PC-9 (cell line): ENCODE measurements around the gene SRSF1. TPM values are rescaled to one million over a fixed set of nuclear protein-coding genes. Genes with fewer than 3 reads are reported as not detected.

Experiments
- BruUV-seq: library from RNA; stranded (reverse); fragments of 400-500 nt; replicated peaks from 2 replicates; lab custom pipeline; 2021; lab: Mats Ljungman, UMichigan
- CTCF ChIA-PET: fragments of 300-600 bp; sonication (Branson Sonifier 250); formaldehyde crosslinking; loops from one replicate; lab custom pipeline; 2022; ENCODE audit warnings: antibody characterized with exemption; lab: Charles Lee
- POLR2A ChIA-PET: fragments of 300-600 bp; sonication (Branson Sonifier 250); formaldehyde crosslinking; loops from one replicate; lab custom pipeline; 2022; ENCODE audit warnings: antibody characterized with exemption; ENCODE audit not compliant: unreplicated experiment; lab: Charles Lee
- DNase-seq, 2 experiments: peaks; one replicate each; pipeline versions ENCODE4 v3.0.0 to v3.0.0-alpha.2; 2015 to 2022; ENCODE audit warnings: mixed read lengths in 1 of 2
- H2AFZ ChIP-seq: fragments of 200-600 bp; sonication (generic); 2 replicates; pipeline ENCODE4 v1.8.1; 2017; ENCODE audit warnings: antibody characterized with exemption
- H3F3A ChIP-seq: fragments of 200-600 bp; sonication (generic); 2 replicates; pipeline ENCODE4 v1.8.1; 2017; ENCODE audit warnings: antibody characterized with exemption, mild to moderate bottlenecking, low read depth; ENCODE audit not compliant: insufficient read depth
- H3K27ac ChIP-seq: fragments of 200-600 bp; sonication (generic); 2 replicates; pipeline ENCODE4 v1.6.1; 2016; ENCODE audit warnings: mixed run types
- H3K27me3 ChIP-seq: fragments of 200-600 bp; sonication (generic); 2 replicates; pipeline ENCODE4 v1.6.1; 2016; ENCODE audit warnings: low read depth, mixed run types; ENCODE audit not compliant: insufficient read depth
- H3K36me3 ChIP-seq: fragments of 200-600 bp; sonication (generic); 2 replicates; pipeline ENCODE4 v1.6.1; 2016; ENCODE audit warnings: low read depth, mixed run types
- H3K4me1 ChIP-seq: fragments of 200-600 bp; sonication (generic); replicated peaks from 2 replicates; pipeline ENCODE4 v1.6.1; 2016; ENCODE audit warnings: mixed run types; ENCODE audit not compliant: insufficient read depth
- H3K4me2 ChIP-seq: fragments of 200-600 bp; sonication (generic); 2 replicates; pipeline ENCODE4 v1.6.1; 2017; ENCODE audit warnings: mixed run types
- H3K4me3 ChIP-seq: fragments of 200-600 bp; sonication (generic); 2 replicates; pipeline ENCODE4 v1.6.1; 2016; ENCODE audit warnings: mixed run types
- H3K79me2 ChIP-seq: fragments of 200-600 bp; sonication (generic); 2 replicates; pipeline ENCODE4 v1.6.1; 2017; ENCODE audit warnings: low read depth, mixed run types
- H3K9me2 ChIP-seq: fragments of 200-600 bp; sonication (generic); 2 replicates; pipeline ENCODE4 v1.8.1; 2017; ENCODE audit warnings: mild to moderate bottlenecking; ENCODE audit not compliant: insufficient read depth
- H3K9me3 ChIP-seq: fragments of 200-600 bp; sonication (generic); 2 replicates; pipeline ENCODE4 v1.8.1; 2016; ENCODE audit warnings: low read depth; ENCODE audit not compliant: insufficient read depth
- H4K20me1 ChIP-seq: fragments of 200-600 bp; sonication (generic); 2 replicates; pipeline ENCODE4 v1.8.1; 2017; ENCODE audit not compliant: insufficient read depth
- EZH2 ChIP-seq: fragments of 200-600 bp; sonication (generic); IDR thresholded peaks from 2 replicates; pipeline ENCODE4 v1.8.0; 2017; ENCODE audit warnings: antibody characterized with exemption, low read depth
- intact Hi-C: fragments of 100-400 bp; cut with micrococcal nuclease; formaldehyde crosslinking; loops from one replicate; pipeline ENCODE4 v1.10.0; 2022; ENCODE audit not compliant: unreplicated experiment
- total RNA-seq: library from RNA; stranded (reverse); gene quantifications from 2 replicates; pipeline ENCODE4 v1.2.3, GENCODE V29; 2021
- TF ChIP-seq, protein P1 (sequence below): fragments of 200-600 bp; sonication (generic); conservative IDR thresholded peaks from 2 replicates; pipeline ENCODE4 v1.6.1; 2017; ENCODE audit warnings: mixed run types, antibody characterized with exemption, mild to moderate bottlenecking, moderate library complexity

Gene SRSF1
- total RNA-seq, 1 experiment from 2014 or later = 278 TPM

DNA sequence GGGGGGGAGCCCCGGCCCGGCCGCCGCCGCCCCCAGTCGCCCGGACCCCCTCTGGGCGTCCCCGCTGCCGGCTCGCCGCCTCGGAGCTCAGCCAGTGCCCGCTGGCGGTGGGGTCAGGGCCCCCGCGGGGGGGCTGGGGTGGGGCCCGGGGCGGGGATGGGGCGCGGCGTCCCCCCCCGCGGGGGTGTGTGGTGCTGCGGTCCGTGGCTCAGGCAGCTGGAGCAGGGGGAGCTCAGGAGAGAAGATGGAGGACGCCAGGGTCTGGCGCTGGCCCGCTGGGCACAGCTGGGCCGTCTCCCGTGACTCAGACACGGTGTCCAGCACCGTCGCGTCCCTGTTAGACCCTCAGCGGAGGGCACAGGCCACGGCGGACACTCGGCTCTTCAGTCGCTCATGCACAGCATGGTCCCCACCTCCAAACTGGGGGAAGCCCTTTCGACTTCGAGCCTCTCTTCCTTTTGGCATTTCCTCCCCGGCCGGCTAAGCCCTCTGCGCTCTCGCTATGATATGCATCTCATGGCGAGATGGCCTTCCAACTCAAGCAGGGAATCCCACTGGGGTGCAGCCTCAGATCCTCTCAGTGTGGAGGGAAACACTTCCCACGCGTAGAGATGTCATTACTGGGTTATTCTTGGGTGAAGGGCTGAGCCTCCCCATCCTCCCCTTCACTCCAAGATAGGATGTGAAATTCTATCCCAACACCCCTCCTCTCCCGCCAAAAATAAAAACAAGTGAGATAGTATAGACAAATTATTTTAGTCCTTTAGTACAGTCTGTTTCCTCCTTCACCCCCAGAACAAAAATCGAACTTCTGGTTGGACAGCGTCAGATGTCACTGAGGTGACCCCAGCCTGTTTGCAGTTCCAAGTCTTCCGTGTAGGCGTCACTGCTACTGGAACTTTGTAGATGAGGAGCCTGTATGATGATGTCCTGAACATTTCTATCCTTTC is 18.5 kb downstream of the SRSF1 start:
- ChIA-PET CTCF (interaction anchor here (0.6 kb wide), 2 partner anchors 119 to 905 kb away, joined by 6 to 10 read pairs; no protein-coding TSS in a partner anchor), POLR2A (interaction anchor here (0.6 to 0.7 kb wide), 4 partner anchors 33 to 139 kb away, joined by 3 to 5 read pairs (median 4); partner anchors contain the start of genes CUEDC1 and MRPS23)
- H3K4me1 ChIP-seq = peaks cover 29% of the 10 kb centered on the region
- intact Hi-C loops = no loop called here
- peaks cover 17% of the 10 kb centered on the region for H3K36me3 ChIP-seq
- H3K4me2 ChIP-seq = peak overlapping the region; percentile 92
- no peak for TF ChIP-seq EZH2
- TF ChIP-seq, protein P1, sequence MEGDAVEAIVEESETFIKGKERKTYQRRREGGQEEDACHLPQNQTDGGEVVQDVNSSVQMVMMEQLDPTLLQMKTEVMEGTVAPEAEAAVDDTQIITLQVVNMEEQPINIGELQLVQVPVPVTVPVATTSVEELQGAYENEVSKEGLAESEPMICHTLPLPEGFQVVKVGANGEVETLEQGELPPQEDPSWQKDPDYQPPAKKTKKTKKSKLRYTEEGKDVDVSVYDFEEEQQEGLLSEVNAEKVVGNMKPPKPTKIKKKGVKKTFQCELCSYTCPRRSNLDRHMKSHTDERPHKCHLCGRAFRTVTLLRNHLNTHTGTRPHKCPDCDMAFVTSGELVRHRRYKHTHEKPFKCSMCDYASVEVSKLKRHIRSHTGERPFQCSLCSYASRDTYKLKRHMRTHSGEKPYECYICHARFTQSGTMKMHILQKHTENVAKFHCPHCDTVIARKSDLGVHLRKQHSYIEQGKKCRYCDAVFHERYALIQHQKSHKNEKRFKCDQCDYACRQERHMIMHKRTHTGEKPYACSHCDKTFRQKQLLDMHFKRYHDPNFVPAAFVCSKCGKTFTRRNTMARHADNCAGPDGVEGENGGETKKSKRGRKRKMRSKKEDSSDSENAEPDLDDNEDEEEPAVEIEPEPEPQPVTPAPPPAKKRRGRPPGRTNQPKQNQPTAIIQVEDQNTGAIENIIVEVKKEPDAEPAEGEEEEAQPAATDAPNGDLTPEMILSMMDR = no peak
- peak in 1 of 2 experiments; percentile 65 for DNase-seq
- H3K27me3 ChIP-seq = no peaks in the 10 kb centered on the region
- H3K27ac ChIP-seq = peak overlapping the region; percentile 39
- TSS peak; percentile 53 for BruUV-seq
- H3K79me2 ChIP-seq = peaks cover 40% of the 10 kb centered on the region
- no peaks in the 10 kb centered on the region for H3K9me2 ChIP-seq
- H2AFZ ChIP-seq = peak overlapping the region; percentile 80
- peaks cover 53% of the 10 kb centered on the region for H3F3A ChIP-seq
- H4K20me1 ChIP-seq = peaks cover 5% of the 10 kb centered on the region; the same call in 1 of the 2 replicates
- H3K4me3 ChIP-seq = peak overlapping the region; percentile 62
- H3K9me3 ChIP-seq = no peaks in the 10 kb centered on the region

- Histone ChIP-seq H3K79me2 (peaks cover 49% of the 10 kb centered on the region), H4K20me1 (peaks cover 5% of the 10 kb centered on the region; the same call in 1 of the 2 replicates), H3F3A (peaks cover 50% of the 10 kb centered on the region), H3K9me3 (no peaks in the 10 kb centered on the region), H3K9me2 (no peaks in the 10 kb centered on the region), H3K27me3 (no peaks in the 10 kb centered on the region), H3K36me3 (peaks cover 24% of the 10 kb centered on the region), H3K27ac (peak within 1 kb of the TSS; percentile 39), H3K4me2 (peak within 1 kb of the TSS; percentile 92), H3K4me3 (peak within 1 kb of the TSS; percentile 62), H3K4me1 (peaks cover 29% of the 10 kb centered on the region), H2AFZ (peak within 1 kb of the TSS; percentile 80)
- POLR2A ChIA-PET = interaction anchor here (0.6 kb wide), 2 partner anchors 34 to 138 kb away, joined by 3 read pairs; partner anchors contain the start of gene MRPS23
- intact Hi-C loops = loop anchor here (1.0 to 2.0 kb wide), 2 partner anchors 39 to 112 kb away; no protein-coding TSS in a partner anchor
- BruUV-seq = no TSS peak
- peak in 1 of 2 experiments; percentile 70 for DNase-seq
- TF ChIP-seq, protein P1 = no peak
- no peak for TF ChIP-seq EZH2
- CTCF ChIA-PET = interaction anchor here (0.5 to 0.6 kb wide), 3 partner anchors 51 to 904 kb away, joined by 4 to 10 read pairs (median 6); no protein-coding TSS in a partner anchor
Observed at GRCh38 chr17:57987581-57988300, 19.3 kb downstream of the SRSF1 start, which contains the start of gene VEZF1. Gene VEZF1 (minus strand): TSS chr17:57988254. CDS start chr17:57988111, 143 bp downstream.
